ENCODE data around the gene SLC12A5. TPM values are rescaled to one million over a fixed set of nuclear protein-coding genes. Genes with fewer than 3 reads are reported as not detected.

Gene SLC12A5
- total and polyA plus RNA-seq, 8 donors, result 0.35 to 21.5 (median 1.6) TPM

DNA sequence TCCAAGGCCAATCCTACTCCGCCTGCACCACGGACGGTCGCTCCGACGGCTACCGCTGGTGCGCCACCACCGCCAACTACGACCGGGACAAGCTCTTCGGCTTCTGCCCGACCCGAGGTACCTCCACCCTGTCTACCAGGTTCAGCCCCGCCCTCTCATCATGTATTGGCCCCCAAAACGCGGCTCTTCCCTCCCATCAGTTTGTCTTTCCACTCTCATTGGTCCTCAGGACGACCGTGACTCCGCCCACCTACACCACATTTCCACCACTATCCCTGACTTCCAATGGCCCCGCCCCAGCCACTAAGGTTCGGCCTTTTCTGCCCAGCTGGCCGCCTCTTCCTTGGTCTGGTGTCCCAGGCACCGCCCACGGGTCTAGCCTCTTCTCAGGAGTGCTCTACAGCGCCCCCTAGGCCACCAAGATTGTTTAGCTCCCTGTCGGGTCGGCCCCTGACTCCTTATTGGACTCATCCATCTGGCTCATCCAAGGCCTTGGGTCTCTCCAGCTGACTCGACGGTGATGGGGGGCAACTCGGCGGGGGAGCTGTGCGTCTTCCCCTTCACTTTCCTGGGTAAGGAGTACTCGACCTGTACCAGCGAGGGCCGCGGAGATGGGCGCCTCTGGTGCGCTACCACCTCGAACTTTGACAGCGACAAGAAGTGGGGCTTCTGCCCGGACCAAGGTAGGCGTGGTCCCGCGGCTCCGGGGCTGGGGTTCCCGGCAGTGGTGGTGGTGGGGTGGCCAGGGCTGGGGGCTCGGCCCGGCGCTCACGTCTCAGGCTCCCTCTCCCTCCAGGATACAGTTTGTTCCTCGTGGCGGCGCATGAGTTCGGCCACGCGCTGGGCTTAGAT, 17.2 kb upstream of the SLC12A5 start:
- peak in 4 of 6 donors; percentile 30 to 69 (median 59) for DNase-seq
- intact Hi-C loops (cut with DNase I), result no loop called here
- Histone ChIP-seq H3K27me3 (peaks cover 0 to 26% (median 10%) of the 10 kb centered on the region in 4 donors), H3K9me3 (no peaks in the 10 kb centered on the region), H3K27ac (no peak overlapping the region), H3K4me1 (no peaks in the 10 kb centered on the region), H3K36me3 (no peaks in the 10 kb centered on the region), H3K4me3 (no peak overlapping the region)
- TF ChIP-seq, protein P1, sequence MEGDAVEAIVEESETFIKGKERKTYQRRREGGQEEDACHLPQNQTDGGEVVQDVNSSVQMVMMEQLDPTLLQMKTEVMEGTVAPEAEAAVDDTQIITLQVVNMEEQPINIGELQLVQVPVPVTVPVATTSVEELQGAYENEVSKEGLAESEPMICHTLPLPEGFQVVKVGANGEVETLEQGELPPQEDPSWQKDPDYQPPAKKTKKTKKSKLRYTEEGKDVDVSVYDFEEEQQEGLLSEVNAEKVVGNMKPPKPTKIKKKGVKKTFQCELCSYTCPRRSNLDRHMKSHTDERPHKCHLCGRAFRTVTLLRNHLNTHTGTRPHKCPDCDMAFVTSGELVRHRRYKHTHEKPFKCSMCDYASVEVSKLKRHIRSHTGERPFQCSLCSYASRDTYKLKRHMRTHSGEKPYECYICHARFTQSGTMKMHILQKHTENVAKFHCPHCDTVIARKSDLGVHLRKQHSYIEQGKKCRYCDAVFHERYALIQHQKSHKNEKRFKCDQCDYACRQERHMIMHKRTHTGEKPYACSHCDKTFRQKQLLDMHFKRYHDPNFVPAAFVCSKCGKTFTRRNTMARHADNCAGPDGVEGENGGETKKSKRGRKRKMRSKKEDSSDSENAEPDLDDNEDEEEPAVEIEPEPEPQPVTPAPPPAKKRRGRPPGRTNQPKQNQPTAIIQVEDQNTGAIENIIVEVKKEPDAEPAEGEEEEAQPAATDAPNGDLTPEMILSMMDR (IDR thresholded peaks at IDR 0.05), result peak in 1 of 4 donors; percentile 18
- no peak for FAIRE-seq
- peak in 3 of 4 donors; percentile 15 to 29 (median 18) for ATAC-seq
- 12 to 15% methylated on average over 56 to 57 of the region's 57 CpGs for WGBS, 2 donors

DNA sequence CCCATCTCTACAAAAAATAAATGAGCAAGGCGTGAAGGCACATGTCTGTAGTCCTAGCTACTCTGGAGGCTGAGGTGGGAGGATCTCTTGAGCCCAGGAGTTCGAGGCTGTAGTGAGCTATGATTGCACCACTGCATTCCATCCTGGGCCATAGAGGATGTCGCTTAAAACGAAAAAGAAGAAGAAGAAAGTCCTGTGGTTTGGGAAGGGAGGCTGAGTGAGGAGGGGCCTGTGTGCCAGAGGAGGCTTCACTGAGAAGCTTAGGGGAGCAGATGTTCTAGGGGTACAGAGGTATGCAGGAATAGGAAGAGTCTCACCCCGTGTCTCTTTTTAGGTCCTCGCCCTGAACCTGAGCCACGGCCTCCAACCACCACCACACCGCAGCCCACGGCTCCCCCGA, 16.1 kb upstream of the SLC12A5 start:
- Histone ChIP-seq H3K36me3 (no peaks in the 10 kb centered on the region), H3K27ac (no peak overlapping the region), H3K4me3 (no peak overlapping the region), H3K9me3 (no peaks in the 10 kb centered on the region), H3K27me3 (peaks cover 0 to 26% (median 10%) of the 10 kb centered on the region in 4 donors), H3K4me1 (no peaks in the 10 kb centered on the region)
- intact Hi-C loops (cut with DNase I), result no loop called here
- TF ChIP-seq, protein P1 (IDR thresholded peaks at IDR 0.05), result no peak
- ATAC-seq, result no peak
- 37 to 49% methylated on average over 10 of the region's 10 CpGs for WGBS, 2 donors
- no peak for FAIRE-seq
- no peak for DNase-seq

DNA sequence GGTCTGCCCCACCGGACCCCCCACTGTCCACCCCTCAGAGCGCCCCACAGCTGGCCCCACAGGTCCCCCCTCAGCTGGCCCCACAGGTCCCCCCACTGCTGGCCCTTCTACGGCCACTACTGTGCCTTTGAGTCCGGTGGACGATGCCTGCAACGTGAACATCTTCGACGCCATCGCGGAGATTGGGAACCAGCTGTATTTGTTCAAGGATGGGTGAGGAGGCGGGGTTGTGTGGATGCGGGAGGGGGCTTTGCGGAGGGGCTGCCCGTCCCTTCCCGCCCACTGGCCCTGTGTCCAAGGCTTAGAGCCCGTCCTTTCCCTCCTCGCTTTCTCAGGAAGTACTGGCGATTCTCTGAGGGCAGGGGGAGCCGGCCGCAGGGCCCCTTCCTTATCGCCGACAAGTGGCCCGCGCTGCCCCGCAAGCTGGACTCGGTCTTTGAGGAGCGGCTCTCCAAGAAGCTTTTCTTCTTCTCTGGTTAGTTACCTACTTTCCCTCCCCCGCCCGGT, 15.6 kb upstream of the SLC12A5 start:
- TF ChIP-seq, protein P1 (IDR thresholded peaks at IDR 0.05), result no peak
- FAIRE-seq (no peak), ATAC-seq (no peak), DNase-seq (no peak)
- Histone ChIP-seq H3K27ac (no peak overlapping the region), H3K4me1 (no peaks in the 10 kb centered on the region), H3K9me3 (no peaks in the 10 kb centered on the region), H3K27me3 (peaks cover 0 to 26% (median 10%) of the 10 kb centered on the region in 4 donors), H3K36me3 (no peaks in the 10 kb centered on the region), H3K4me3 (peak overlapping the region in 1 of 4 donors; percentile 6)
- WGBS, 2 donors, result 10 to 15% methylated on average over 25 to 29 of the region's 29 CpGs
- intact Hi-C loops (cut with DNase I), result no loop called here

DNA sequence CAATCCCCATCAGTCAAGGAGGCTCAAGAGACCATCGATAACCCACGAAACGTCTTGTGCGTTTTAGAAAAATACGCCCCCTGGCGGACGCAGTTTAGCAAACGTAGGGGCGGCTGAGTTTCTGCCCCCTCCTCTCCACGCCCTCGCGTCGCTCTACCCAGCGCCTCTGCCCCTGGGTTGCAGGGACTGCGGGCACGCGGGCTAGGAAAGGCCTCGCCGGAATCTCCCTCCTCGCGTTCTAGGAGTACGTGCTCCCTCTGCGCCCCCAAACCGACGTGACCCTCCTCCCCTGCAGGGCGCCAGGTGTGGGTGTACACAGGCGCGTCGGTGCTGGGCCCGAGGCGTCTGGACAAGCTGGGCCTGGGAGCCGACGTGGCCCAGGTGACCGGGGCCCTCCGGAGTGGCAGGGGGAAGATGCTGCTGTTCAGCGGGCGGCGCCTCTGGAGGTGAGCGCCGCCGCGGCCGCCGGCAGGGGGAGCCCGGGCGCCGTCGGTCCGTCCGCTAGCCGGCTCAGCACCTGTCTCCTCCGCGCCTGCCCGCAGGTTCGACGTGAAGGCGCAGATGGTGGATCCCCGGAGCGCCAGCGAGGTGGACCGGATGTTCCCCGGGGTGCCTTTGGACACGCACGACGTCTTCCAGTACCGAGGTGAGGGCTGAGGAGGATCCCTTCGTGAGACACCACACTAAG, 15.0 kb upstream of the SLC12A5 start:
- H3K4me1 ChIP-seq, result no peaks in the 10 kb centered on the region
- H3K36me3 ChIP-seq, result no peaks in the 10 kb centered on the region
- no peak overlapping the region for H3K27ac ChIP-seq
- DNase-seq (peak in 5 of 6 donors; percentile 21 to 84 (median 62)), ATAC-seq (peak; percentile 90 to 96 (median 92)), FAIRE-seq (no peak)
- no peaks in the 10 kb centered on the region for H3K9me3 ChIP-seq
- intact Hi-C loops (cut with DNase I), result no loop called here
- 2% methylated on average over 64 to 67 of the region's 67 CpGs for WGBS, 2 donors
- TF ChIP-seq, protein P1 (IDR thresholded peaks at IDR 0.05), result peak; percentile 35 to 61 (median 51)
- peak overlapping the region in 1 of 4 donors; percentile 6 for H3K4me3 ChIP-seq
- H3K27me3 ChIP-seq, result peaks cover 0 to 26% (median 10%) of the 10 kb centered on the region in 4 donors

Data from pancreas (tissue), 10 donors.